Uterus (tissue), 4 donors: ENCODE results near the gene NKX2-2. TPM values are rescaled to one million over a fixed set of nuclear protein-coding genes. Genes with fewer than 3 reads are reported as not detected.

ENCODE experiments used
- DNase-seq, 2 donors: peaks; one replicate each; pipeline ENCODE4 v3.0.0-alpha.2; 2019 to 2020
- H3K27ac ChIP-seq, 2 donors: fragments of 200-600 bp; sonication (generic); 1 replicate in 1 of 2; 2 replicates in 1 of 2; pipeline ENCODE4 v1.5.1; 2016 to 2018
- H3K27me3 ChIP-seq, 2 donors: fragments of 200-600 bp; sonication (generic); one replicate each; pipeline ENCODE4 v1.5.1; 2018 to 2019; ENCODE audit warnings: control low read depth in 1 of 2
- H3K36me3 ChIP-seq, 2 donors: fragments of 200-600 bp; sonication (generic); one replicate each; pipeline ENCODE4 v1.5.1; 2019; ENCODE audit warnings: control low read depth in 1 of 2
- H3K4me1 ChIP-seq, 2 donors: fragments of 200-600 bp; sonication (generic); one replicate each; pipeline ENCODE4 v1.5.1; 2018 to 2019; ENCODE audit warnings: control low read depth in 1 of 2
- H3K4me3 ChIP-seq, 2 donors: fragments of 200-600 bp; sonication (generic); 1 replicate in 1 of 2; 2 replicates in 1 of 2; pipeline ENCODE4 v1.5.1; 2018 to 2019; ENCODE audit warnings: mild to moderate bottlenecking in 1 of 2
- H3K9me3 ChIP-seq, 2 donors: fragments of 200-600 bp; sonication (generic); one replicate each; pipeline ENCODE4 v1.5.1; 2019; ENCODE audit warnings: control low read depth in 1 of 2
- POLR2A ChIP-seq, 2 donors: fragments of 450-650 bp; IDR thresholded peaks; one replicate each; pipeline ENCODE4 v1.6.1; 2016; ENCODE audit warnings: antibody characterized with exemption in 2 of 2, mild to moderate bottlenecking in 1 of 2, moderate library complexity in 1 of 2
- intact Hi-C: fragments of 100-400 bp; cut with DNase I; formaldehyde crosslinking; loops from one replicate; pipeline ENCODE4 v1.15.1; 2023; ENCODE audit warnings: low total_unique reads
- total RNA-seq, 4 donors: library from RNA; depleted of rRNA in 3 of 4; stranded (reverse); fragments of >200 nt in 3 of 4; gene quantifications; one replicate each; pipeline versions ENCODE4 v1.1.0 to v1.2.4, GENCODE V29; 2014 to 2023
- TF ChIP-seq, protein P1 (sequence below), 4 experiments: fragments of 200-600 bp in 2 of 4; fragments of 450-650 bp in 2 of 4; sonication (generic) in 2 of 4; IDR thresholded peaks; one replicate each; pipeline ENCODE4 v1.5.1; 2016 to 2019; ENCODE audit warnings: antibody characterized with exemption in 4 of 4, mild to moderate bottlenecking in 2 of 4, moderate library complexity in 1 of 4
- donor health status: DM: yes; HTN: yes; CAD: no.

Gene NKX2-2
- total RNA-seq, 4 donors from 2014 or later: not detected

- no peak for DNase-seq
- Histone ChIP-seq H3K27me3 (peaks cover 6 to 93% of the 10 kb centered on the region in 2 donors), H3K9me3 (no peaks in the 10 kb centered on the region), H3K4me3 (no peak overlapping the region), H3K27ac (no peak overlapping the region), H3K36me3 (no peaks in the 10 kb centered on the region), H3K4me1 (peaks cover 0 to 16% of the 10 kb centered on the region in 2 donors)
- intact Hi-C loops: no loop called here
- no peak for TF ChIP-seq POLR2A (IDR thresholded peaks at IDR 0.05)
- TF ChIP-seq, protein P1, sequence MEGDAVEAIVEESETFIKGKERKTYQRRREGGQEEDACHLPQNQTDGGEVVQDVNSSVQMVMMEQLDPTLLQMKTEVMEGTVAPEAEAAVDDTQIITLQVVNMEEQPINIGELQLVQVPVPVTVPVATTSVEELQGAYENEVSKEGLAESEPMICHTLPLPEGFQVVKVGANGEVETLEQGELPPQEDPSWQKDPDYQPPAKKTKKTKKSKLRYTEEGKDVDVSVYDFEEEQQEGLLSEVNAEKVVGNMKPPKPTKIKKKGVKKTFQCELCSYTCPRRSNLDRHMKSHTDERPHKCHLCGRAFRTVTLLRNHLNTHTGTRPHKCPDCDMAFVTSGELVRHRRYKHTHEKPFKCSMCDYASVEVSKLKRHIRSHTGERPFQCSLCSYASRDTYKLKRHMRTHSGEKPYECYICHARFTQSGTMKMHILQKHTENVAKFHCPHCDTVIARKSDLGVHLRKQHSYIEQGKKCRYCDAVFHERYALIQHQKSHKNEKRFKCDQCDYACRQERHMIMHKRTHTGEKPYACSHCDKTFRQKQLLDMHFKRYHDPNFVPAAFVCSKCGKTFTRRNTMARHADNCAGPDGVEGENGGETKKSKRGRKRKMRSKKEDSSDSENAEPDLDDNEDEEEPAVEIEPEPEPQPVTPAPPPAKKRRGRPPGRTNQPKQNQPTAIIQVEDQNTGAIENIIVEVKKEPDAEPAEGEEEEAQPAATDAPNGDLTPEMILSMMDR (IDR thresholded peaks at IDR 0.05): no peak
These were observed 1.7 kb upstream of the NKX2-2 start for GRCh38 chr20:21515300-21516179.

GRCh38 chr20:21514553-21515251 is 838 bp upstream of the NKX2-2 start:
- intact Hi-C loops: no loop called here
- peaks cover 0 to 18% of the 10 kb centered on the region in 2 donors for H3K4me1 ChIP-seq
- H3K4me3 ChIP-seq: no peak overlapping the region
- H3K9me3 ChIP-seq: no peaks in the 10 kb centered on the region
- H3K36me3 ChIP-seq: no peaks in the 10 kb centered on the region
- no peak overlapping the region for H3K27ac ChIP-seq
- TF ChIP-seq, protein P1 (IDR thresholded peaks at IDR 0.05): no peak
- no peak for TF ChIP-seq POLR2A (IDR thresholded peaks at IDR 0.05)
- no peak for DNase-seq
- H3K27me3 ChIP-seq: peaks cover 6 to 85% of the 10 kb centered on the region in 2 donors

DNA sequence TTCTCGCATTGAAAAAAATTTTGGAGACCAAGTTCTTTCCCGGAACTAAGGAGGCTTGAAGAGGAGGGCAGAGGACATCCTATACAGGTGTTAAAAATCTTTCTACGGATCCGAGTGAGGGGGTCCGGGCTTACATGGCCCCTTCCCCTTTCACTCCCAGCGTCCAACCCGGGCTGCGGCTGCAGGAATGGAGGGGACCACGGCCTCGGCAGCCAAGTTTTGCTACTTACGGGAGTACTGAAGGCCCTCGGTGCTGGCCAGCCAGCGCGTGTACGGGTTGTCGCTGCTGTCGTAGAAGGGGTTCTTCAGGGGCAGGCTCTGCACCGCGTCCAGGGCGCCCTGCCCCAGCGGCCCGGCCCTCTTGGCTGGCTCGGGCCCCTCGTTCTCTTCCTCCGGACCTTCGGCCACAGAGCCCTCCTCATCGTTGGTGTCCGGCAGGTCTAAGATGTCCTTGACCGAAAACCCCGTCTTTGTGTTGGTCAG is 642 bp downstream of the NKX2-2 start:
- Histone ChIP-seq H3K27ac (no peak overlapping the region), H3K4me1 (peaks cover 0 to 23% of the 10 kb centered on the region in 2 donors)

GRCh38 chr20:21512634-21513180 is 1.2 kb downstream of the NKX2-2 start:
- Histone ChIP-seq H3K9me3 (no peaks in the 10 kb centered on the region), H3K27me3 (peaks cover 6 to 83% of the 10 kb centered on the region in 2 donors), H3K36me3 (no peaks in the 10 kb centered on the region), H3K4me1 (peaks cover 0 to 23% of the 10 kb centered on the region in 2 donors), H3K27ac (no peak overlapping the region), H3K4me3 (no peak overlapping the region)
- intact Hi-C loops: no loop called here
- no peak for DNase-seq
- no peak for TF ChIP-seq POLR2A (IDR thresholded peaks at IDR 0.05)
- TF ChIP-seq, protein P1 (IDR thresholded peaks at IDR 0.05): no peak

More for the DNA sequence above, 642 bp downstream of the NKX2-2 start:
- DNase-seq: no peak
- H3K27me3 ChIP-seq: peaks cover 6 to 83% of the 10 kb centered on the region in 2 donors
- H3K4me3 ChIP-seq: no peak overlapping the region
- H3K36me3 ChIP-seq: no peaks in the 10 kb centered on the region
- TF ChIP-seq POLR2A (IDR thresholded peaks at IDR 0.05): no peak
- TF ChIP-seq, protein P1 (IDR thresholded peaks at IDR 0.05): no peak
- intact Hi-C loops: no loop called here
- no peaks in the 10 kb centered on the region for H3K9me3 ChIP-seq
